Bronchus fibroblast of lung (primary cell): ENCODE data around the gene FOXRED1. TPM values are rescaled to one million over a fixed set of nuclear protein-coding genes. Genes with fewer than 3 reads are reported as not detected.

Source experiments
- total RNA-seq: library from RNA; depleted of rRNA; stranded (reverse); fragments of >200 nt; gene quantifications from 2 replicates; pipeline ENCODE4 v1.2.3, GENCODE V29; 2015

FOXRED1 gene
- total RNA-seq: 22.3 and 31.1 TPM in 2 replicates

GRCh38 chr11:126268708-126269579 lies at the start of gene FOXRED1, which contains the start of gene SRPRA:
Gene FOXRED1 (plus strand): TSS chr11:126269154. CDS start chr11:126269207, 53 bp downstream.
Gene SRPRA (minus strand): TSS chr11:126268895. CDS start chr11:126268804, 91 bp downstream.

GRCh38 chr11:126282736-126283591 lies 14.0 kb downstream of the FOXRED1 start, which contains the start of gene TIRAP:
Gene TIRAP (plus strand): TSS chr11:126283093. CDS start chr11:126290895, 7,802 bp downstream.

GRCh38 chr11:126303623-126304456 lies 34.9 kb downstream of the FOXRED1 start, which contains the start of gene DCPS:
Gene DCPS (plus strand): TSS chr11:126304060. CDS start chr11:126304081, 21 bp downstream.

Other genes with a start within 250 kb of the FOXRED1 start
- gene CDON, start 206.3 kb upstream of the FOXRED1 start, total RNA-seq: 1.8 and 3.4 TPM in 2 replicates
- 15.0 and 18.6 TPM in 2 replicates for gene RPUSD4, start 57.5 kb upstream of the FOXRED1 start, total RNA-seq
- gene FAM118B, start 57.4 kb upstream of the FOXRED1 start, total RNA-seq: 14.4 and 19.8 TPM in 2 replicates
- gene SRPRA, start 259 bp upstream of the FOXRED1 start, total RNA-seq: 90.5 and 98.9 TPM in 2 replicates
- gene TIRAP, start 13.9 kb downstream of the FOXRED1 start, total RNA-seq: 3.5 and 3.7 TPM in 2 replicates
- gene DCPS, start 34.9 kb downstream of the FOXRED1 start, total RNA-seq: 28.1 and 30.3 TPM in 2 replicates
- gene ST3GAL4, start 86.5 kb downstream of the FOXRED1 start, total RNA-seq: 31.3 and 31.7 TPM in 2 replicates